Naive thymus-derived CD4-positive, alpha-beta T cell (primary cell): ENCODE measurements around the gene IL33. TPM values are rescaled to one million over a fixed set of nuclear protein-coding genes. Genes with fewer than 3 reads are reported as not detected.
"Not testable (repeated sequence)": the region's sequence is repeated elsewhere in the genome, so short reads cannot be mapped to it uniquely, and the experiment has no call there.

Source experiments
- ATAC-seq: fragments of 150-1000 bp; cut with Tn5 transposase; 2 replicates; pipeline ENCODE4 v1.10.0; 2021; ENCODE audit warnings: mild to moderate bottlenecking, moderate library complexity
- CTCF ChIA-PET: fragments of 350-600 bp; sonication (Branson Sonifier 250); formaldehyde crosslinking; loops from one replicate; lab custom pipeline; 2021; ENCODE audit warnings: antibody characterized with exemption; lab: Charles Lee
- POLR2A ChIA-PET: fragments of 350-600 bp; sonication (Branson Sonifier 250); formaldehyde crosslinking; loops from one replicate; lab custom pipeline; 2021; ENCODE audit warnings: antibody characterized with exemption, inconsistent platforms; lab: Charles Lee
- DNase-seq, 9 donors: peaks; one replicate each; pipeline versions ENCODE4 v3.0.0 to v3.0.0-alpha.2; 2020 to 2022; ENCODE audit warnings: mixed read lengths in 1 of 9
- H3K27ac ChIP-seq: one replicate; pipeline ENCODE4 v1.7.0; 2013; ENCODE audit warnings: mild to moderate bottlenecking, low read depth, low read length, moderate library complexity
- H3K27me3 ChIP-seq, 2 donors: one replicate each; pipeline ENCODE4 v1.7.0; 2013; ENCODE audit warnings: low read length in 2 of 2, mild to moderate bottlenecking in 2 of 2, moderate library complexity in 2 of 2; ENCODE audit not compliant: control insufficient read depth in 2 of 2, insufficient read depth in 2 of 2
- H3K36me3 ChIP-seq, 3 experiments: 1 replicate in 2 of 3; 2 replicates in 1 of 3; pipeline ENCODE4 v1.7.0; 2013; ENCODE audit warnings: low read length in 3 of 3, mild to moderate bottlenecking in 3 of 3, moderate library complexity in 1 of 3; ENCODE audit not compliant: insufficient read depth in 3 of 3, control insufficient read depth in 2 of 3
- H3K4me1 ChIP-seq, 2 donors: one replicate each; pipeline ENCODE4 v1.7.0; 2013; ENCODE audit warnings: low read length in 2 of 2, mild to moderate bottlenecking in 2 of 2, moderate library complexity in 1 of 2; ENCODE audit not compliant: control insufficient read depth in 2 of 2, insufficient read depth in 2 of 2
- H3K4me3 ChIP-seq: 2 replicates; pipeline ENCODE4 v1.7.0; 2013; ENCODE audit warnings: mild to moderate bottlenecking, low read length
- H3K9me3 ChIP-seq, 3 experiments: 1 replicate in 2 of 3; 2 replicates in 1 of 3; pipeline ENCODE4 v1.7.0; 2013; ENCODE audit warnings: low read length in 3 of 3; ENCODE audit not compliant: control insufficient read depth in 2 of 3
- H3K27ac Mint-ChIP-seq, 9 donors: one replicate each; pipeline ENCODE4 v1.8.0; 2020 to 2022; ENCODE audit warnings: mixed read lengths in 9 of 9, mild to moderate bottlenecking in 8 of 9, moderate library complexity in 5 of 9, inconsistent platforms in 2 of 9
- H3K27me3 Mint-ChIP-seq, 5 donors: one replicate each; pipeline ENCODE4 v1.8.0; 2021 to 2022; ENCODE audit warnings: mixed read lengths in 5 of 5, mild to moderate bottlenecking in 1 of 5
- H3K36me3 Mint-ChIP-seq, 5 donors: one replicate each; pipeline ENCODE4 v1.8.0; 2020 to 2022; ENCODE audit warnings: mixed read lengths in 5 of 5, mild to moderate bottlenecking in 3 of 5, inconsistent platforms in 1 of 5
- H3K4me1 Mint-ChIP-seq, 7 donors: one replicate each; pipeline ENCODE4 v1.8.0; 2020 to 2022; ENCODE audit warnings: mixed read lengths in 7 of 7, mild to moderate bottlenecking in 3 of 7, inconsistent platforms in 1 of 7
- H3K4me3 Mint-ChIP-seq, 10 donors: one replicate each; pipeline ENCODE4 v1.8.0; 2020 to 2022; ENCODE audit warnings: mild to moderate bottlenecking in 10 of 10, mixed read lengths in 10 of 10, moderate library complexity in 6 of 10, inconsistent platforms in 2 of 10
- H3K9me3 Mint-ChIP-seq, 11 donors: one replicate each; pipeline ENCODE4 v1.8.0; 2020 to 2022; ENCODE audit warnings: mixed read lengths in 11 of 11, mild to moderate bottlenecking in 4 of 11, inconsistent platforms in 1 of 11, moderate library complexity in 1 of 11
- intact Hi-C, 2 donors: fragments of 100-400 bp; cut with micrococcal nuclease; formaldehyde crosslinking; loops; one replicate each; pipeline ENCODE4 v1.15.1; 2023
- polyA plus RNA-seq, 2 donors: library from polyadenylated mRNA; unstranded; fragments of 300-500 nt; fragmentation: Illumina TruSeq; gene quantifications; one replicate each; pipeline ENCODE4 v1.2.3, GENCODE V29; 2021
- total RNA-seq, 6 experiments: library from RNA in 5 of 6; stranded (reverse) in 5 of 6; gene quantifications; 1 replicate in 5 of 6; 2 replicates in 1 of 6; pipeline ENCODE4 v1.2.3 and lab custom pipeline; 2021 to 2026

The IL33 gene
- not detected for total RNA-seq
- not detected for polyA plus RNA-seq
- total RNA-seq (lab: John Stamatoyannopoulos, UW), result not detected

- Histone ChIP-seq H3K4me3 (no peak within 1 kb of the TSS), H3K27ac (no peak within 1 kb of the TSS), H3K36me3 (no peaks in the 10 kb centered on the region), H3K27me3 (no peaks in the 10 kb centered on the region), H3K4me1 (no peaks in the 10 kb centered on the region), H3K9me3 (peaks cover 0 to 6% (median 0%) of the 10 kb centered on the region in 3 experiments)
- no peak for DNase-seq
- Mint-ChIP-seq H3K27ac (no peak within 1 kb of the TSS), H3K9me3 (peaks cover 0 to 18% (median 7%) of the 10 kb centered on the region in 11 donors), H3K36me3 (peaks cover 0 to under 1% (median 0%) of the 10 kb centered on the region in 5 donors), H3K4me1 (no peaks in the 10 kb centered on the region), H3K27me3 (peaks cover 17 to 50% (median 34%) of the 10 kb centered on the region in 5 donors), H3K4me3 (no peak within 1 kb of the TSS)
- intact Hi-C loops, result no loop called here
- CTCF ChIA-PET, result interaction anchor here (0.6 kb wide), 1 partner anchor 514 kb away, joined by 3 read pairs; no protein-coding TSS in a partner anchor
- no peak for ATAC-seq
- POLR2A ChIA-PET, result no interaction called here
These were observed at the start of gene IL33 for GRCh38 chr9:6215562-6215961. TSS of gene IL33 (plus strand) at chr9:6215807. CDS start at chr9:6241695, 25,888 bp downstream.

GRCh38 chr9:6171667-6172066 is 43.9 kb upstream of the IL33 start:
- Mint-ChIP-seq H3K9me3 (peaks cover 6 to 43% (median 21%) of the 10 kb centered on the region in 11 donors), H3K27me3 (peaks cover 0 to 16% (median 5%) of the 10 kb centered on the region in 5 donors), H3K4me3 (no peak overlapping the region), H3K4me1 (no peaks in the 10 kb centered on the region), H3K36me3 (peaks cover 0 to 10% (median 4%) of the 10 kb centered on the region in 5 donors), H3K27ac (no peak overlapping the region)
- H3K36me3 ChIP-seq, result no peaks in the 10 kb centered on the region
- no peak for ATAC-seq
- H3K27me3 ChIP-seq, result no peaks in the 10 kb centered on the region
- DNase-seq, result no peak
- POLR2A ChIA-PET, result no interaction called here
- H3K4me1 ChIP-seq, result no peaks in the 10 kb centered on the region
- no peak overlapping the region for H3K4me3 ChIP-seq
- intact Hi-C loops, result no loop called here
- CTCF ChIA-PET, result no interaction called here
- peaks cover 0 to 23% (median 0%) of the 10 kb centered on the region in 3 experiments for H3K9me3 ChIP-seq
- H3K27ac ChIP-seq, result no peak overlapping the region

- ATAC-seq (no peak), DNase-seq (no peak)
- ChIA-PET POLR2A (no interaction called here), CTCF (no interaction called here)
- Histone ChIP-seq H3K4me3 (no peak overlapping the region), H3K36me3 (no peaks in the 10 kb centered on the region), H3K27ac (no peak overlapping the region), H3K4me1 (no peaks in the 10 kb centered on the region), H3K27me3 (no peaks in the 10 kb centered on the region), H3K9me3 (peaks cover 0 to 24% (median 0%) of the 10 kb centered on the region in 3 experiments)
- intact Hi-C loops, result no loop called here
- Mint-ChIP-seq H3K36me3 (peaks cover 0 to 12% (median 4%) of the 10 kb centered on the region in 5 donors), H3K27me3 (peaks cover 0 to 15% (median 7%) of the 10 kb centered on the region in 5 donors), H3K27ac (no peak overlapping the region), H3K4me1 (no peaks in the 10 kb centered on the region), H3K4me3 (no peak overlapping the region), H3K9me3 (peaks cover 6 to 46% (median 22%) of the 10 kb centered on the region in 11 donors)
These were observed 41.7 kb upstream of the IL33 start for GRCh38 chr9:6173914-6174313.

- H3K9me3 Mint-ChIP-seq, ATAC-seq, H3K36me3 Mint-ChIP-seq, H3K36me3 ChIP-seq, H3K9me3 ChIP-seq, H3K4me3 Mint-ChIP-seq, H3K4me1 Mint-ChIP-seq, H3K27me3 ChIP-seq, H3K27ac Mint-ChIP-seq, CTCF ChIA-PET, H3K4me3 ChIP-seq, H3K4me1 ChIP-seq, H3K27ac ChIP-seq, intact Hi-C loops, POLR2A ChIA-PET, DNase-seq: not testable (repeated sequence)
- H3K27me3 Mint-ChIP-seq, result peaks cover 6 to 32% (median 24%) of the 10 kb centered on the region in 5 donors
These were observed 32.9 kb upstream of the IL33 start for GRCh38 chr9:6182549-6183226.

GRCh38 chr9:6183227-6183551 is 32.4 kb upstream of the IL33 start:
- Histone ChIP-seq H3K4me3 (no peak overlapping the region), H3K36me3 (no peaks in the 10 kb centered on the region), H3K27ac (no peak overlapping the region), H3K4me1 (no peaks in the 10 kb centered on the region), H3K27me3 (no peaks in the 10 kb centered on the region), H3K9me3 (no peaks in the 10 kb centered on the region)
- H3K9me3 Mint-ChIP-seq, result peaks cover 0 to 5% (median 0%) of the 10 kb centered on the region in 11 donors
- DNase-seq (no peak), ATAC-seq (no peak)
- no peak overlapping the region for H3K4me3 Mint-ChIP-seq
- H3K36me3 Mint-ChIP-seq, result no peaks in the 10 kb centered on the region
- H3K27me3 Mint-ChIP-seq, result peaks cover 6 to 32% (median 27%) of the 10 kb centered on the region in 5 donors
- no peak overlapping the region for H3K27ac Mint-ChIP-seq
- intact Hi-C loops, result no loop called here
- H3K4me1 Mint-ChIP-seq, result peaks cover 0 to 2% (median 0%) of the 10 kb centered on the region in 7 donors
- ChIA-PET POLR2A (no interaction called here), CTCF (no interaction called here)

- H3K9me3 Mint-ChIP-seq, result peaks cover 0 to 5% (median 0%) of the 10 kb centered on the region in 11 donors
- no peak overlapping the region for H3K27ac ChIP-seq
- no peaks in the 10 kb centered on the region for H3K36me3 ChIP-seq
- POLR2A ChIA-PET, result no interaction called here
- H3K4me1 ChIP-seq, result no peaks in the 10 kb centered on the region
- H3K36me3 Mint-ChIP-seq, result no peaks in the 10 kb centered on the region
- no peak overlapping the region for H3K27ac Mint-ChIP-seq
- intact Hi-C loops, result no loop called here
- H3K4me3 ChIP-seq, result no peak overlapping the region
- peaks cover 0 to 2% (median 0%) of the 10 kb centered on the region in 7 donors for H3K4me1 Mint-ChIP-seq
- no peaks in the 10 kb centered on the region for H3K9me3 ChIP-seq
- no peaks in the 10 kb centered on the region for H3K27me3 ChIP-seq
- H3K4me3 Mint-ChIP-seq, result no peak overlapping the region
- peaks cover 6 to 32% (median 27%) of the 10 kb centered on the region in 5 donors for H3K27me3 Mint-ChIP-seq
- DNase-seq (no peak), ATAC-seq (no peak)
- CTCF ChIA-PET, result no interaction called here
These were observed 32.0 kb upstream of the IL33 start for GRCh38 chr9:6183627-6184026.
